ENCODE measurements around the gene SPINT1. TPM values are rescaled to one million over a fixed set of nuclear protein-coding genes. Genes with fewer than 3 reads are reported as not detected.

Gene SPINT1
- total RNA-seq, 1 donor from 2014 or later = 5.1 TPM

DNA sequence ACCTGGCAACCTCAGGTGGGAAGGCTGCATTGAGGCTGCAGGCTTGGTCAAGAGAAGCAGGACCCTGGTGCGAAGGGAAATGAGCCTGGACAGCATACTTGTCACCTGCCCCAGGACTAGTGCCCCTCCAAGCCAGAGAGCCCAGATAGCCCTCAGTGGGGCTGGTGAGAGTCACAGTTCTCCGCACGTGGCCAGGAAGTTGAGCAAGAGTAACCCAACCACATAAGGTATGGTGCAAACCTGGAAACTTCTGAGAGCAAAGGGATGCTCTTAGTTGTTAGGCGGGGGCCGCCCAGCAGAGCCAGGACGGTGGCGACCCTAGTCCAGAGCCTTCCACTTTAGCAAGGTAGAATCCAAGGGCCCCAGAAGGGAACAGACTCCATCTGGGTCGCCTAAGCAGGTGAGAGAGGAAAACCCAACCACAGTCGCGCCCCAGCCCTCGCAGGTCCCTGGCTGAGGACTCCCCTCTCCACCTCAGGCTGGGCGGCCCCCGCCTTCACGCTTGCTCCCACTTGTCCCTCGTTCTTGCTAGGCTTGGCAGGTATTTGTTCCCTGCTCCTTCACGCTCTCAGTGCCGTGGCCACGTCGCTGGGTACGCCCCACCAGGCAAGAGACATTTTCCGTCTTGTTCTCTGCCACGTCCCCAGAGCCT lies 49.3 kb downstream of the SPINT1 start:
- no peak for DNase-seq

DNA sequence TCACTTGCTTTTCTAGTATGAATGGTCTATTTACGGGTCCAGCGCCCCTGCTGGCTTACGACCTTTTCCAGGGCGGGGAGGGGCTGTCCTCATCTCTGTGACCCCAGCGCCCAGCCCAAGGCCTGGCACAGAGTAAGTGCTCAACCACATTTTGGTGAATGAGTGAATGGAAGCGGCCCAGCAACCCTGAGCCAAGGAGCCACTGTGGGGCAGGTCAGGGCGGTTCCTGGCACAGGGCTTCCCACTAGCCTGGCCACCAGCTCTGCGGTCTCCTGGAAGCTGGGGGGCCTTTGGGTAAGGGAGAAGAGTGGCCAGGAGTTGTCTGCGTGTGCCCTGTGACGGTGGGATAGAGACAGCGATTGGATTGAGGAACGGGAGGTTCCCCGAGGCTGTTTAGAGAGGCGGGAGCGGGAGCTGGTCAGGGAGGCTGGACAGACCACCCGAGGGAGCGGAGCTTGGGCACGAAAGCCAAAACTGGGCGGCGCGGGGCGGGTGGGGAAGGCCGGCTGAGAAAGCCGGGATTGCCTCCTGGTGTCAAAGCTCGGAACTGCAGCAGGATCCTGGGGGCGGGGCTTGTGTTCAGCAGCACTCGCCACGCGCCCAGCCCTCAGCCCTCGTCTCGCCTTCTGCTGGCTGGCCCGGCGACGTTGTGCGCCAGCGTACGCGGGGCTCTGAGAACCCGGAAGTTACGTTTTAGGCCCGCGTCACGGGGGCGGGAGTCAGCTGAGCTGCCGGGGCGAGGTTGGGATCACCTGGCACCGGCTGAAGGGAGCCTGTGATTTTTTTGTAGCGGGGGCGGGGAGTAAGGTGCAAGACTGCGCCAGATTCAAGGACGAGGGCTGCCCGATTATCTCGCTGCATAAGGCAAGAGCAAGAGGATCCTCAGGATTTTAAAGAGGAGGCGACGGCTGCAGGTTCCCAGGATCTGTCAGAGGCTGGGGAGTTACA lies 50.2 kb downstream of the SPINT1 start, which contains the start of gene VPS18:
Gene VPS18 (plus strand): TSS at position 718 of the 948 bp plus-strand sequence. CDS start 319 bp downstream, outside the sequence.
- DNase-seq = peak; percentile 98

DNA sequence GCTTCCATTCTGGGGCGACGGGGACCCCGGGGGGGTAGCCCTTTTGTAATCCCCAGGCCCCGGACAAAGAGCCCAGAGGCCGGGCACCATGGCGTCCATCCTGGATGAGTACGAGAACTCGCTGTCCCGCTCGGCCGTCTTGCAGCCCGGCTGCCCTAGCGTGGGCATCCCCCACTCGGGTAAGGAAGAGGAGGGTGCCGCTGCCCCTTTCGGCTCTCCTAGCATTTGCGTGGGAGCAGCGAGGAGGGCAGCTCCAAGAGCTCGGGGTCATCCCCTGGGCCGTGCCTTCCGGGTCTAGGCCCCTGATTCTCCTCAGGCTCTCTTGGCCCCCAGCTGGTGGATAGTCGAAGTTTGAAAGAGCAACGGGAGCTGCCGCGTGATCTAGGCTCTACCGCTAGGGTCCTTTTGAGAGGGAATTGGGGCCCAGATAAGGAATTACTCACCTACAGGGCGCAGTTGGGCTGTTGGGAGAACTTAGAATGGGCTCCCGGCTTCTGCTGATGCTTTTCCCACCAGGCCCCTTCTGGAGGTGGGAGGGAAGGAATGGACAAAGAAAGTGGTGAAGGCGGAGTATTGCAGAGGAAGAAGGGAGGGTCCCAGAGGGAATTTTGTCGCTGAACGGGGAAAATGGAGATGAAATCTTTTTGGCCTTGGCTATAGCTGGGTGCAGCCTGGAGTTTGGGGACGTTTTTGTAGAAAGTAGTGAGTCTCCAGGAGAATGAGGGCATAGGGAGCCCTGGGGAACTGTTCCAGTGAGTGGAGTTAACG lies 51.0 kb downstream of the SPINT1 start:
- DNase-seq = no peak

DNA sequence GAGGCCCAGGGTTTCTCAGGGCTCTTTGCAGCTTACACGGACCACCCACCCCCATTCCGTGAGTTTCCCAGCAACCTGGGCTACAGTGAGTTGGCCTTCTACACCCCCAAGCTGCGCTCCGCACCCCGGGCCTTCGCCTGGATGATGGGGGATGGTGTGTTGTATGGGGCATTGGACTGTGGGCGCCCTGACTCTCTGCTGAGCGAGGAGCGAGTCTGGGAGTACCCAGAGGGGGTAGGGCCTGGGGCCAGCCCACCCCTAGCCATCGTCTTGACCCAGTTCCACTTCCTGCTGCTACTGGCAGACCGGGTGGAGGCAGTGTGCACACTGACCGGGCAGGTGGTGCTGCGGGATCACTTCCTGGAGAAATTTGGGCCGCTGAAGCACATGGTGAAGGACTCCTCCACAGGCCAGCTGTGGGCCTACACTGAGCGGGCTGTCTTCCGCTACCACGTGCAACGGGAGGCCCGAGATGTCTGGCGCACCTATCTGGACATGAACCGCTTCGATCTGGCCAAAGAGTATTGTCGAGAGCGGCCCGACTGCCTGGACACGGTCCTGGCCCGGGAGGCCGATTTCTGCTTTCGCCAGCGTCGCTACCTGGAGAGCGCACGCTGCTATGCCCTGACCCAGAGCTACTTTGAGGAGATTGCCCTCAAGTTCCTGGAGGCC lies 55.8 kb downstream of the SPINT1 start:
- no peak for DNase-seq

DNA sequence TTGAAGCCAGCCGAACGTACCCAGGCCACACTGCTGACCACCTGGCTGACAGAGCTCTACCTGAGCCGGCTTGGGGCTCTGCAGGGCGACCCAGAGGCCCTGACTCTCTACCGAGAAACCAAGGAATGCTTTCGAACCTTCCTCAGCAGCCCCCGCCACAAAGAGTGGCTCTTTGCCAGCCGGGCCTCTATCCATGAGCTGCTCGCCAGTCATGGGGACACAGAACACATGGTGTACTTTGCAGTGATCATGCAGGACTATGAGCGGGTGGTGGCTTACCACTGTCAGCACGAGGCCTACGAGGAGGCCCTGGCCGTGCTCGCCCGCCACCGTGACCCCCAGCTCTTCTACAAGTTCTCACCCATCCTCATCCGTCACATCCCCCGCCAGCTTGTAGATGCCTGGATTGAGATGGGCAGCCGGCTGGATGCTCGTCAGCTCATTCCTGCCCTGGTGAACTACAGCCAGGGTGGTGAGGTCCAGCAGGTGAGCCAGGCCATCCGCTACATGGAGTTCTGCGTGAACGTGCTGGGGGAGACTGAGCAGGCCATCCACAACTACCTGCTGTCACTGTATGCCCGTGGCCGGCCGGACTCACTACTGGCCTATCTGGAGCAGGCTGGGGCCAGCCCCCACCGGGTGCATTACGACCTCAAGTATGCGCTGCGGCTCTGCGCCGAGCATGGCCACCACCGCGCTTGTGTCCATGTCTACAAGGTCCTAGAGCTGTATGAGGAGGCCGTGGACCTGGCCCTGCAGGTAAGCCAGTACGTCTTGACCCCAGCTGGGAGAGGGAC lies 56.6 kb downstream of the SPINT1 start:
- no peak for DNase-seq

DNA sequence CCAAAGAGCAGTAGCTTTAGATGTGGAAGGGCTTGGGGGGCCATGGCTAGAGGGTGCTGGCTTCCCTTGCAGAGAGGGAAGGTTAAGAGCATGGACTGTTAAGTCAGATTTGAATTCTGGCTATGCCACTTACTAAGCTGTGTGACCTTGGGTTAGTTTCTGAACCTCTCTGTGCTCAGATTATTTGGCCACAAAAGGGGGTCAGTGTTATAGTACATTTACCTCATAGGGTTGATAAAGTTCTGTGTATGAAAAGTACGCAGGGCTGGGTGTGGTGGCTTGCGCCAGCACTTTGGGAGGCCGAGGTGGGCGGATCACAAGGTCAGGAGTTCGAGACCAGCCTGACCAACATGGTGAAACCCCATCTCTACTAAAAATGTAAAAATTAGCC lies 57.2 kb downstream of the SPINT1 start:
- DNase-seq = no peak

DNA sequence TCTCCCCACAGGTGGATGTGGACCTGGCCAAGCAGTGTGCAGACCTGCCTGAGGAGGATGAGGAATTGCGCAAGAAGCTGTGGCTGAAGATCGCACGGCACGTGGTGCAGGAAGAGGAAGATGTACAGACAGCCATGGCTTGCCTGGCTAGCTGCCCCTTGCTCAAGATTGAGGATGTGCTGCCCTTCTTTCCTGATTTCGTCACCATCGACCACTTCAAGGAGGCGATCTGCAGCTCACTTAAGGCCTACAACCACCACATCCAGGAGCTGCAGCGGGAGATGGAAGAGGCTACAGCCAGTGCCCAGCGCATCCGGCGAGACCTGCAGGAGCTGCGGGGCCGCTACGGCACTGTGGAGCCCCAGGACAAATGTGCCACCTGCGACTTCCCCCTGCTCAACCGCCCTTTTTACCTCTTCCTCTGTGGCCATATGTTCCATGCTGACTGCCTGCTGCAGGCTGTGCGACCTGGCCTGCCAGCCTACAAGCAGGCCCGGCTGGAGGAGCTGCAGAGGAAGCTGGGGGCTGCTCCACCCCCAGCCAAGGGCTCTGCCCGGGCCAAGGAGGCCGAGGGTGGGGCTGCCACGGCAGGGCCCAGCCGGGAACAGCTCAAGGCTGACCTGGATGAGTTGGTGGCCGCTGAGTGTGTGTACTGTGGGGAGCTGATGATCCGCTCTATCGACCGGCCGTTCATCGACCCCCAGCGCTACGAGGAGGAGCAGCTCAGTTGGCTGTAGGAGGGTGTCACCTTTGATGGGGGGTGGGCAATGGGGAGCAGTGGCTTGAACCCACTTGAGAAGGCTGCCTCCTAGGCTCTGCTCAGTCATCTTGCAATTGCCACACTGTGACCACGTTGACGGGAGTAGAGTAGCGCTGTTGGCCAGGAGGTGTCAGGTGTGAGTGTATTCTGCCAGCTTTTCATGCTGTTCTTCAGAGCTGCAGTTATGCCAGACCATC lies 59.0 kb downstream of the SPINT1 start:
- DNase-seq = no peak

DNA sequence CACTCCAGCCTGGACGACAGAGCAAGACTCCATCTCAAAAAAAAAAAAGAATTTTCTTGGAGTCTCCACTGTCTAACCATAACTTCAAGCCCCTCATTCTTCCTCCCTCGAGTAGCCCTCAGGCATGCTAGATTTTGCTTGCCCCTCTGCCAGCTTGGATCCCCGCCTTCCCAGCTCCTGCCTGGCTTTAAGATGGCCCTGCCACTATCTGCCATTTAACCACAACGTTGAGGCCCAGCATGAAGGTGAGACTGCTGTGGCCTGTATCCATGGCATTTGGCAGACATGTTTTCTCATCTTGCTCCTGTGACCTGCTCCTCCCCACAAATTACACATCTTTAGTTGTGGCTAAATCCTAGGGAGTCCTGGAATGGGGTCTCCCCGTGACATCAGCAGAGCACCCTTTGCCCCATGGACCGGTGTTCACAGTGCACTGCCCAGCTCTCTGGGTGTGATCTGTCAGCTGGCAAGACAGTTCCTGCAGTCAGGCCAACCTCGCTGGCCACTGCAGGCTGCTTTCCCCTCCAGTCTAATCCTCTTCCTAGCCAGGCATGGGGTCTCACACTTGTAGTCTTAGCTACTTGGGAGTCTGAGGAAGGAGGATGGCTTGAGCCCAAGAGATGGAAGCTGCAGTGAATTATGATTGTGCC lies 60.8 kb downstream of the SPINT1 start:
- DNase-seq = no peak

DNA sequence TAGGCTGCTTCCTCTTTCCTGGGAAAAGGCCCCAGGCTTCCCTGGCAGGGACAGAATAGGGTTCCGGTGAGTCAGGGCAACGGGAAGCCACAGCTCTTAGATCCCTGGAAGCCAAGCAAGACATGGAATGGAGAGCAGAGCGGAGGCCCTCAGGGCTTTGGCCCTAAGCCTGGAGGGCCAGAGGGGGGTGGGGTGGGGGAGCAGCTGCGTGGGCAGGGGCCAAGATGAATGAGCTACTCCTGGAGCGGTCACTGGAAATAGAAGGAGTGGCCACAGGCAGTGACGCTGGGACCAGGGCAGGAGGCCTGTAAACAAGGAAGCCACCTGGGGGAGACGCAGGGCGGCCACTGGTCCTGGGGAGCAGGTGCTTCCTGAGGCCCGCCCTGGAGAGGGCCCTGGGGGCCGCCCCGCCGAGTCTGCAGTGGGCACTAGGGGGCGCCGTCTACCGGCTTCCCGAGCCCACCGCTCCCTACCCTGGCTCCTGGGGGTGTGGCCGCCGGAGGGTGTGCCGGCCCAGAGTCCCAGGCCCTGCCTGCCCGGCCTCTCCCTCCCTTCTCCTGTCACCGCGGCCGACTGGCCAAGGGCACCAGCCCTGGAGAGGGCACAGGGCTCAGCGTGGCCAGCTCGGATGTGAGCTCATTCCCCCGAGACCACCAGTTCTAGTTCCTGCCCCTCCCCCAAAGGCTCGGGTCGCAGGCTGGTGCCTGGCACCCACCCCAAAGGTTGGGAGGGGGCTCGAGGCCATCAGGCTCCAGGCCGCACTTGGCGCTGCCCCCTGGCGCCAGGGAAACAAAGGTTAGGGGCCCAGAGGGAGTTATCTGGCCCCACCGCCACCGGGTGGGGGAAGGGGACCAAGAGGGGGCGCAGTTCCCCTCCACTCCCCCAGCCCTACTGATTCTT lies 62.5 kb downstream of the SPINT1 start:
- peak; percentile 41 for DNase-seq

DNA sequence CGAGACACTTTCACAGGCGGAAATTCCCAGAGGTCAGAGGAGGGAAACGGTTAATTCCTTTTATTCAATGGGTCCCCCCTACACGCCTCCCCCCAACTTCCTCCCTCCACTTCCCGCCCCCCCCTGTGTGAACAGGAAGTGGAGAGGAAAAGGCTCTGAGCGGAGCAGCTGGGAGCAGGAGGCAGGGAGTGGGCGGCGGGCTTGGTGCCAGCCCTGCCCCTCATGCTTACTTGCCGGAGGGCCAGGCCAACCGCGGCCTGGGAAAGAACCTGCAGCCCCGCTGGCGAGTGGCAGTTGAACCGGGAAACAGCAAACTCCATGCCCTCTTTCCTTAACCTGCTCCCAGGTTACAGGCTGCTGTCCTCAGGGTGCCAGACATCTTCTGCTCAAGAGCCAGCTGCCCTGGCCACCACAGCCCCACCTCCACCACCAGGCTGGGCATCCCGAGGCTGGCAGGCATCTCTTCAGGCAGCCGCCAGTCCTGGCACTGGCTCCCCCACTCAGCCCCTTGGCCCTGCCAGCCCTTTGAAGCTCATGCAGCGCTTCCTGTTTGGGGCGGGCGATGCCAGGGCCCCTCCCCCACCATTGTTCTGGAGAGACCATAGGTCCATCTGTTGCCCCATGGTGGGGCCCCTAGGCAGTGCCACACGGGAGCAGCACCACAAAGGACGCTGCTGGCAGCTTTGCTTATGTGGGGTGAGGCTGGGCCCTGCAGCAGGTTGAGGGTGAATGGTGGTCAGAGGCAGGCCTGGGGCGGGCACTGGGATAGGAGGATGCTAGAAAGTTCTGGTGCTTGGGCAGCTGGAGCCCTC lies 63.3 kb downstream of the SPINT1 start:
- no peak for DNase-seq

Small RNA genes lying within 50 kb of the gene (small RNA-seq; reads per million reads assigned to genes)
- not detected for gene AC025166.1

Other genes with a start within 250 kb of the SPINT1 start
- gene KNL1, start 249.8 kb upstream of the SPINT1 start, total RNA-seq = 4.7 TPM
- 0.47 TPM for gene RAD51, start 148.9 kb upstream of the SPINT1 start, total RNA-seq
- gene RMDN3, start 88.8 kb upstream of the SPINT1 start, total RNA-seq = 15.0 TPM
- 1.9 TPM for gene GCHFR, start 80.0 kb upstream of the SPINT1 start, total RNA-seq
- not detected for gene C15orf62, start 74.1 kb upstream of the SPINT1 start, total RNA-seq
- gene ZFYVE19, start 37.0 kb upstream of the SPINT1 start, total RNA-seq = 21.8 TPM
- gene DNAJC17, start 36.6 kb upstream of the SPINT1 start, total RNA-seq = 12.8 TPM
- not detected for gene PPP1R14D, start 15.3 kb upstream of the SPINT1 start, total RNA-seq
- 10.8 TPM for gene RHOV, start 30.2 kb downstream of the SPINT1 start, total RNA-seq
- gene VPS18, start 50.4 kb downstream of the SPINT1 start, total RNA-seq = 27.5 TPM
- gene DLL4, start 85.3 kb downstream of the SPINT1 start, total RNA-seq = 4.8 TPM
- 4.2 TPM for gene CHAC1, start 109.4 kb downstream of the SPINT1 start, total RNA-seq

Data from occipital lobe (tissue), 3 donors.